PC-3 (cell line): ENCODE data around the gene RHBDD3.

ENCODE experiments used
- CTCF ChIP-seq: fragments of 300-600 bp; sonication (generic); conservative IDR thresholded peaks from 2 replicates; pipeline ENCODE4 v1.5.1; 2017; ENCODE audit warnings: antibody characterized with exemption, low read depth, mild to moderate bottlenecking, low read length
- EZH2 ChIP-seq: fragments of 300-600 bp; sonication (generic); IDR thresholded peaks from one replicate; pipeline ENCODE4 v1.6.1; 2017; ENCODE audit warnings: antibody characterized with exemption, mild to moderate bottlenecking, low read length; ENCODE audit not compliant: unreplicated experiment
- EZH2phosphoT487 ChIP-seq: fragments of 300-600 bp; sonication (generic); IDR thresholded peaks from 2 replicates; pipeline ENCODE4 v1.6.1; 2018; ENCODE audit warnings: mild to moderate bottlenecking, antibody characterized with exemption, low read length, borderline replicate concordance

GRCh38 chr22:29270475-29271271 lies 2.9 kb upstream of the RHBDD3 start:
- TF ChIP-seq CTCF = no peak
- TF ChIP-seq EZH2phosphoT487 = no peak
- TF ChIP-seq EZH2 = no peak
